Left lung (tissue), 10 donors: ENCODE data around the gene ANG. TPM values are rescaled to one million over a fixed set of nuclear protein-coding genes. Genes with fewer than 3 reads are reported as not detected.
A peak's percentile ranks its signal among the peaks of the same experiment; 100 is the strongest.
"Not testable (repeated sequence)": the region's sequence is repeated elsewhere in the genome, so short reads cannot be mapped to it uniquely, and the experiment has no call there.

Experiments
- ATAC-seq: fragments of 200-7000 bp; cut with Tn5 transposase; one replicate; pipeline ENCODE4 v1.9.1; 2020; ENCODE audit warnings: moderate library complexity
- DNase-seq, 4 donors: peaks; one replicate each; pipeline ENCODE4 v3.0.0-alpha.2; 2013 to 2020
- H3K27ac ChIP-seq, 2 donors: fragments of 200-600 bp; sonication (generic) in 1 of 2; one replicate each; pipeline versions ENCODE4 v1.5.0 to v1.8.0; 2020 to 2021
- H3K27me3 ChIP-seq, 2 donors: fragments of 200-600 bp; sonication (generic) in 1 of 2; one replicate each; pipeline versions ENCODE4 v1.5.0 to v1.8.0; 2020 to 2021
- H3K36me3 ChIP-seq, 2 donors: fragments of 200-600 bp; sonication (generic) in 1 of 2; one replicate each; pipeline versions ENCODE4 v1.5.0 to v1.8.0; 2020 to 2021
- H3K4me1 ChIP-seq, 2 donors: fragments of 200-600 bp; one replicate each; pipeline ENCODE4 v1.8.0; 2021
- H3K4me3 ChIP-seq, 2 donors: fragments of 200-600 bp; sonication (generic) in 1 of 2; one replicate each; pipeline versions ENCODE4 v1.5.0 to v1.8.0; 2020 to 2021; ENCODE audit warnings: mild to moderate bottlenecking in 1 of 2
- H3K9me3 ChIP-seq, 2 donors: fragments of 200-600 bp; sonication (generic) in 1 of 2; one replicate each; pipeline versions ENCODE4 v1.5.0 to v1.8.0; 2020 to 2021
- CTCF ChIP-seq, 2 donors: fragments of 200-600 bp; sonication (generic) in 1 of 2; IDR thresholded peaks; one replicate each; pipeline versions ENCODE4 v1.5.0 to v1.8.0; 2021; ENCODE audit warnings: antibody characterized with exemption in 2 of 2
- intact Hi-C, 2 donors: fragments of 100-400 bp; cut with DNase I; formaldehyde crosslinking; loops; one replicate each; pipeline versions ENCODE4 v1.11.2 to v1.14.2; 2022
- polyA plus RNA-seq, 6 donors: library from polyadenylated mRNA; unstranded; fragments of 120-200 nt; gene quantifications; one replicate each; pipeline ENCODE4 v1.2.1, GENCODE V29; 2013; ENCODE audit not compliant: insufficient read length in 6 of 6
- total RNA-seq, 2 donors: library from RNA; stranded (reverse); fragmentation: NEBNext Ultra II Directional; extraction: Animal tissue kit (Norgen Biotek cat#: 25700); gene quantifications; one replicate each; pipeline ENCODE4 v1.2.1, GENCODE V29; 2021
- donor health status: DM: no; HTN: yes; CAD: no.
- donor health status: DM: no; HTN: no; CAD: no.

ANG gene
- total and polyA plus RNA-seq, 8 donors, result 6.6 to 11.0 (median 9.1) TPM

- Histone ChIP-seq H3K36me3 (no peaks in the 10 kb centered on the region), H3K27ac (no peak overlapping the region), H3K27me3 (no peaks in the 10 kb centered on the region), H3K4me3 (no peak overlapping the region), H3K9me3 (no peaks in the 10 kb centered on the region), H3K4me1 (peaks cover 0 to 11% of the 10 kb centered on the region in 2 donors)
- intact Hi-C loops, result loop anchor here in 1 of 2 donors (5.0 kb wide), 1 partner anchor 159 kb away; no protein-coding TSS in a partner anchor
- ATAC-seq (no peak), DNase-seq (no peak)
- TF ChIP-seq CTCF (IDR thresholded peaks at IDR 0.05), result no peak
These were observed 9.4 kb downstream of the ANG start for GRCh38 chr14:20698018-20698329.

GRCh38 chr14:20698934-20699333, 10.4 kb downstream of the ANG start:
- Histone ChIP-seq H3K36me3 (no peaks in the 10 kb centered on the region), H3K27me3 (no peaks in the 10 kb centered on the region), H3K4me3 (no peak overlapping the region), H3K27ac (no peak overlapping the region), H3K4me1 (peaks cover 0 to 11% of the 10 kb centered on the region in 2 donors), H3K9me3 (no peaks in the 10 kb centered on the region)
- ATAC-seq (no peak), DNase-seq (no peak)
- no peak for TF ChIP-seq CTCF (IDR thresholded peaks at IDR 0.05)
- intact Hi-C loops, result loop anchor here in 1 of 2 donors (5.0 kb wide), 1 partner anchor 158 kb away; no protein-coding TSS in a partner anchor

GRCh38 chr14:20699931-20700330, 11.4 kb downstream of the ANG start:
- ATAC-seq (no peak), DNase-seq (no peak)
- Histone ChIP-seq H3K36me3 (no peaks in the 10 kb centered on the region), H3K9me3 (no peaks in the 10 kb centered on the region), H3K27me3 (no peaks in the 10 kb centered on the region), H3K27ac (no peak overlapping the region), H3K4me1 (peaks cover 0 to 11% of the 10 kb centered on the region in 2 donors), H3K4me3 (no peak overlapping the region)
- no peak for TF ChIP-seq CTCF (IDR thresholded peaks at IDR 0.05)
- intact Hi-C loops, result loop anchor here in 1 of 2 donors (5.0 kb wide), 1 partner anchor 157 kb away; no protein-coding TSS in a partner anchor

- H3K4me3 ChIP-seq, H3K27ac ChIP-seq, H3K36me3 ChIP-seq, intact Hi-C loops, DNase-seq, ATAC-seq, H3K9me3 ChIP-seq, H3K27me3 ChIP-seq: not testable (repeated sequence)
- peaks cover 0 to 11% of the 10 kb centered on the region in 2 donors for H3K4me1 ChIP-seq
These were observed 12.4 kb downstream of the ANG start for GRCh38 chr14:20700965-20701364.

- TF ChIP-seq CTCF (IDR thresholded peaks at IDR 0.05), result no peak
- no peak overlapping the region for H3K4me3 ChIP-seq
- intact Hi-C loops, result no loop called here
- peaks cover 10 to 15% of the 10 kb centered on the region in 2 donors for H3K4me1 ChIP-seq
- H3K36me3 ChIP-seq, result no peaks in the 10 kb centered on the region
- no peak for DNase-seq
- peak overlapping the region; percentile 33 to 69 for H3K27ac ChIP-seq
- no peaks in the 10 kb centered on the region for H3K27me3 ChIP-seq
- no peak for ATAC-seq
- H3K9me3 ChIP-seq, result no peaks in the 10 kb centered on the region
These were observed 18.2 kb downstream of the ANG start for GRCh38 chr14:20706657-20707355.

GRCh38 chr14:20707622-20708021, 19.1 kb downstream of the ANG start:
- DNase-seq (peak in 1 of 4 donors; percentile 85), ATAC-seq (peak; percentile 58)
- TF ChIP-seq CTCF (IDR thresholded peaks at IDR 0.05), result no peak
- intact Hi-C loops, result no loop called here
- Histone ChIP-seq H3K9me3 (no peaks in the 10 kb centered on the region), H3K4me1 (peaks cover 10 to 17% of the 10 kb centered on the region in 2 donors), H3K27ac (peak overlapping the region; percentile 33 to 69), H3K4me3 (no peak overlapping the region), H3K27me3 (no peaks in the 10 kb centered on the region), H3K36me3 (no peaks in the 10 kb centered on the region)
